GM12865 (cell line): Measurements from ENCODE around the gene CDKN2A.

Experiments
- DNase-seq: peaks from one replicate; pipeline ENCODE4 v3.0.0; 2010; ENCODE audit warnings: low read depth
- H3K4me3 ChIP-seq: 2 replicates; pipeline ENCODE4 v1.5.1; 2011; ENCODE audit warnings: mild to moderate bottlenecking, low read depth, low read length, control low read depth
- TF ChIP-seq, protein P1 (sequence below): IDR thresholded peaks from 2 replicates; pipeline ENCODE4 v1.5.1; 2011; ENCODE audit warnings: low read length, control low read depth, low read depth, inconsistent platforms; ENCODE audit not compliant: insufficient read depth; ENCODE audit errors: missing control alignments

CDKN2A gene

DNA sequence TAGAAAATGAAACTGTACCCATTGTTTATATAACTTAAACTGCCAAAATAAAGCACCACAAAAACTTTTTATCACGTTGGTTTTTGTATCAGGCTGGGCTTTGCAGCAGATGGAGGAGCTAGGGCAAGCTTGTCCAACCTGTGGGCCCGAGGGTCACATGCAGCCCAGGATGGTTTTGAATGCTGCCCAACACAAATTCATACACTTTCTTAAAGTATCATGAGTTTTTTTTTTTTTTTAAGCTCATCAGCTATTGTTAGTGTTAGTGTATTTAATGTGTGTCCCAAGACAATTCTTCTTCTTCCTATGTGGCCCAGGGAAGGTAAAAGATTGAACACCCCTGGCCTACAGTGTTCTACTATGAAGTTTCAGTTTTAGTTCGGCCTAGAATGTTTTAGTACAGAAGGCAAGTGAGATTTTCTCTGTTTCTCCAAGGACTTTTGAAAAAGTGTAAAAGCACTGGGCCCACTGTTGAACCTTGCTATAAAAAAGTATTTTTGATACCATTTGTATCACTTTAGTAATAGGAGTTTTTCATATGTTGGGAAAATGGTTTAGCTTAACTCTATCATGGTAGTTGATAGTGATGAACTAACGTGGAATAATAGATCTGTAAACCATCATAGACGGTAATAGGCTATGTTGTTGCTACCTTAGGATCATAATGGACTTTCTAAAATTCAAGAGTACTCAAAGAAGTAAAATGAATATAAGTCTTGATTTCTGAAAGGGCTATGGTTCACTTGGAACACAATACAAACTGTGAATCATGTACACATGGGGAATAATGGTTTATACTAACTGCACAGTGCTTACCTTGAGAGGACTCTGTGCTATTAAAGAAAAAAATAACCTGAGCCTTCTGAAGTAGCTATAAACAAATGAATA, 2.9 kb downstream of the CDKN2A start:
- no peak for DNase-seq
- H3K4me3 ChIP-seq: peak overlapping the region; percentile 10; the same call in 1 of the 2 replicates

DNA sequence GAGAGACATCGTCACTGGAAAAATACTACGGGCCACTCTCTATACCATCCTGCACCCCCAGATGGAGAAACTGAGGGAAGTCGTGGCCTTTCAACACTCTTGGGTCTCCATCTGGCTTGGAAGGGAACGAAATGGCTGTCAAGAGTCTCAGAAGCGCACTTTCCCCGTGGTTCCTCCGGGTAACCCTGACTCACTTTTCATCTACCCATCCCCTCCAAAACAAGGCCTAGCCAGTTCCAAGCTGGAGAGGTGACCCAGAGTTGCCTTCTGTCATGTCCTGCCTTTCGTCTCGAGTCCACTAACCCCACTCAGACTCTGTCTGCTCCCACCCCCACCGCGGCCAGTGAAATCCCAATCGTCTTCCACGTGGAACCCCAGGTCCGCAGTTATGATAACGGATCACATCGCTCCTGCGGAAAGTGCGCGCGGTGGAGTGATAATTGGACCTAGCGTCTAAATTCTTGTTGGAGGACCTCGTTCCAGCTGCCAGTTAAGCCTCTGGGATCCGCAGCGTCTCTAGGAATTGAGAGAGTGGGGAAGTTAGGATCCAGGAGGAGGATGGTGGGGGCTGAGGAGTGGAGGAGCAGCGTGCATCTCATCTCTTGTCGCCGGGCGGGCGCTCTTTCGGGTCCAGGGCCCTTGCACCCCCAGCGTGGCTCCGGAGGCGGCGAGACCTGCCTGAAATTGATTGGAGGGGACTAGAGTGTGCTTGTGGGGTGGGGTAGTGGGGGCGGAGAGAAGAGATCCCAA, 4.6 kb downstream of the CDKN2A start:
- no peak for DNase-seq
- TF ChIP-seq, protein P1, sequence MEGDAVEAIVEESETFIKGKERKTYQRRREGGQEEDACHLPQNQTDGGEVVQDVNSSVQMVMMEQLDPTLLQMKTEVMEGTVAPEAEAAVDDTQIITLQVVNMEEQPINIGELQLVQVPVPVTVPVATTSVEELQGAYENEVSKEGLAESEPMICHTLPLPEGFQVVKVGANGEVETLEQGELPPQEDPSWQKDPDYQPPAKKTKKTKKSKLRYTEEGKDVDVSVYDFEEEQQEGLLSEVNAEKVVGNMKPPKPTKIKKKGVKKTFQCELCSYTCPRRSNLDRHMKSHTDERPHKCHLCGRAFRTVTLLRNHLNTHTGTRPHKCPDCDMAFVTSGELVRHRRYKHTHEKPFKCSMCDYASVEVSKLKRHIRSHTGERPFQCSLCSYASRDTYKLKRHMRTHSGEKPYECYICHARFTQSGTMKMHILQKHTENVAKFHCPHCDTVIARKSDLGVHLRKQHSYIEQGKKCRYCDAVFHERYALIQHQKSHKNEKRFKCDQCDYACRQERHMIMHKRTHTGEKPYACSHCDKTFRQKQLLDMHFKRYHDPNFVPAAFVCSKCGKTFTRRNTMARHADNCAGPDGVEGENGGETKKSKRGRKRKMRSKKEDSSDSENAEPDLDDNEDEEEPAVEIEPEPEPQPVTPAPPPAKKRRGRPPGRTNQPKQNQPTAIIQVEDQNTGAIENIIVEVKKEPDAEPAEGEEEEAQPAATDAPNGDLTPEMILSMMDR: no peak
- no peak overlapping the region for H3K4me3 ChIP-seq

More for the DNA sequence above, 2.9 kb downstream of the CDKN2A start:
- TF ChIP-seq, protein P1: no peak

DNA sequence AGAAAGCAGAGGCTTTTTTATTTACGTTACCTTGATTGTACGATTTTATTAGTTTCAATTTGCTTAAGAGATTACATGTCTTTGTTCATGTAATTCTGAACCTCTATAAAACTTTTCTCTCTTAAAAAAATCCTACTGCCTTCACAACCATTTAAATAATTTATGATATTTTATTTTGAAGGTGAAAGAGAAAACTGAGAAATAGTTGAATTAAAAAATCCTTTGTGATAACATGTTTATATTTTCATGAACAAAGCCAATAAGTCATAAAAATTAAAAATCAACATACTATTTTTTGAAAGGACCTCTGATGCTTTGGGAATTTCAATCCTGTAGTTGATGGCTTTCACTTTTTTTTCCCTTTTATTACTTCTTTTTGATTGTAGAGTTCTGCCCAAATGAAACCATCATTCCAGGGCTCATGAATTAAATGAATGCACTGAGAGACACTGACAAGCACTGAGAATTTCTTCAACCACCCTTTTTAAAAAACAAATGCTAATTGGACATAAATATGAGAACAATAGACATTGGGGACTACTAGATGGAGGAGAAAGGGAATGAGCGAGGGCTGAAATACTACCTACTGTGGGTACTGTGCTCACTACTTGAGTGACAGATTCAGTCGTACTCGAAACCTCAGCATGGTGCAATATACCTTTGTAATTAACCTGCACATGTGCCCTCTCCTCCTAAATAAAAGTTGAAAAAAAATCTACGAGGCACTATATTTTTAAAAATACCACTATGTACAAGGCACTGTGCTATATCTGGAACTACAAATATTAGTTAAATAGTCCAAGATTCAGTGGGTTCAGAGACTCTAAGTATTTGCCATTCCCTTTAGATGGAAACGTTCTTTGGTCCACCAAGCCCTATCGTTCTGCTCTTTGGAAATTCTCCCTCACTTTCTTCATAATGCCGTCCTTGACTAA, 5.9 kb downstream of the CDKN2A start:
- no peak for DNase-seq
- TF ChIP-seq, protein P1: no peak
- no peak overlapping the region for H3K4me3 ChIP-seq

DNA sequence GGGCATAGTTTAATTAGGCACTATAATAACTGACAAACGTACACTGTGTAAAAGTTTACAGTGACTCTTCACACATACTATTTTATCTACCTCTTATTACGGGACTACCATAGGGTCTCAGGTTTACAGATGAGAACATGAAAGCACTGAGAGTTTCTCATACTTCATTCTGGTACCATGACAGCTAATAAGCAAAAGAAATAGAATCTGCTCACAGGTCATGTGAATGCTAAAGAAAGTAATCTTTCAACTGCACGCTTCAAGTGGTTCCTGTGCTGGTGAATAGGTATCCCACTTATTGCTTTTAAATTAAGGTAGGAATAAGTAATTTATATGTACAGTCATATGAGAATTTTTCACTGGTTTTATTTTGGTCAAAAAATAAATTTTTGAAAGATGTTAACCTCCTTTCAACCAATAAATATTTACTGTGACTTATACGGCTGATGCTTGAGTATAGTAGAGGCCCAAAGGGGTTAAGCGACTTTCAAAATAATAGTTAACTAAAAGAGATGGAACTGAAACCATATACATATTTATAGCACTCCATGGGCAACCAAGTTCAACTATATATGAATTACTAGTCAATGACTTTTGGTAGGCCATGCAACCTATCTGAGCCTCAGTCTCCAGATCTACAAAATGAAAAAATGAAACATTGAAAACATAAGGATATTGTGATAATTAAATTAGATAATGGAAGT, 8.1 kb downstream of the CDKN2A start:
- TF ChIP-seq, protein P1: no peak
- no peak for DNase-seq

DNA sequence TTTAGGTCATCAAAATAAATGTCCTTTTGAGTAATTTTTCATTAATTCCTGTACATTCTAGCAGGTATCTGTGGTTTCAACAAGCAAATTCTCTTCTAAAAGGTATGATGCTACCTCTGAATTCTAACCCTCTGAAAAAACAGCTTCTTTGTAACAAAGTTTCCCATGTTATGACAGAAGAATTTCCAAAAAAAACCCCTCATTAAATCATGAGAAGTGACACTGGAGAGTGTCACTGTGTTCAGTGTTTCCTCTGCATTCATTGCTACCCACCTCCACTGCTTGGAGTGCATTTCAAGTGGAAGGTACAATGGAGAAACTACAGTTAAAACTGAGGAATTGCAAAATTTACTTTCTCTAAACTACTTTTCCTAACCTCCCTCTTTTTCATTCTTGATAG, 10.1 kb downstream of the CDKN2A start:
- no peak overlapping the region for H3K4me3 ChIP-seq
- DNase-seq: no peak
- TF ChIP-seq, protein P1: no peak

More for the DNA sequence above, 8.1 kb downstream of the CDKN2A start:
- H3K4me3 ChIP-seq: no peak overlapping the region

DNA sequence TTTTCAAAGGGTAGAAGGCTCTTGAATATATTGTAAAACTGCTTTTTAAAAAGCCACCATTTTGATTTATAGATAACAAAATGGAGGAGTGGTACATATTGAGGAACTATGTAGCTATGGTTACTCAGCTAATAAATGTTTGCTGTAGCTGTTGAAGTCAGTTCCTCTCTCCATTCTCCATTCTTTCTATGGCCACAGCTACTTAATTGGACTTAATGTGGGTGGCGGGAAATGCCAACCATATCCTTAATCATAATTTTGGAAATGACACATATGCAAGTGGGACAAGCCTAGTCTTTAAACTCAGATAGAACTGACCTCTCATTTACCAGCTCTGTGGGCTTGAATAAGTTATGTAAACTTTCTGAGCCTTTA, 10.6 kb downstream of the CDKN2A start:
- DNase-seq: no peak
- TF ChIP-seq, protein P1: no peak
- no peak overlapping the region for H3K4me3 ChIP-seq
